NCI-H1048 (cell line): ENCODE measurements around the gene IL22RA1.
A peak's percentile ranks its signal among the peaks of the same experiment; 100 is the strongest.

Experiments used
- DNase-seq: peaks from one replicate; lab custom pipeline; 2025; lab: John Stamatoyannopoulos, UW

The IL22RA1 gene

DNA sequence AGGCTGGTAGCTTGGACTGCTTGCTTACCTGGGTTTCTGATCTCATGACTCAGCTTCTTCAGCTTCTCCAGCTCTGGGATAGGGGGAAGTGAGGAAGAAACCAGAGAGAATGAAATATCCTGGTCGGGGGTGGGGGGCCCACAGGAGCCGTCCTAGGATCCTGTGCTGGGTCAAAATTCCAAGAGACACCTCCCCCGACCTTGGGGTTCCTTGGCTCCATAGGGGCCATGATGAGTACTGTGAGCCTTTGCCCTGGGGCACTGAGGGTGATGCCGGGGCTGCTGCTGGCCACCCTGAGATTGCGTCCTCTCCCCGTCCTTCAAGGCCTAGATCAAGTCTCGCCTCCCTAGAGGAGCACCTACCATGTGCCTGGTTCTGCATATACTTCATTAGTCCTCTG is 71.0 kb downstream of the IL22RA1 start:
- no peak for DNase-seq

- peak; percentile 54 for DNase-seq
Observed at GRCh38 chr1:24070821-24071393, 72.0 kb downstream of the IL22RA1 start.

- DNase-seq = no peak
Observed at GRCh38 chr1:24069817-24070216, 73.1 kb downstream of the IL22RA1 start.
